Measurements from ENCODE around the gene IGFBP5.

Gene IGFBP5

DNA sequence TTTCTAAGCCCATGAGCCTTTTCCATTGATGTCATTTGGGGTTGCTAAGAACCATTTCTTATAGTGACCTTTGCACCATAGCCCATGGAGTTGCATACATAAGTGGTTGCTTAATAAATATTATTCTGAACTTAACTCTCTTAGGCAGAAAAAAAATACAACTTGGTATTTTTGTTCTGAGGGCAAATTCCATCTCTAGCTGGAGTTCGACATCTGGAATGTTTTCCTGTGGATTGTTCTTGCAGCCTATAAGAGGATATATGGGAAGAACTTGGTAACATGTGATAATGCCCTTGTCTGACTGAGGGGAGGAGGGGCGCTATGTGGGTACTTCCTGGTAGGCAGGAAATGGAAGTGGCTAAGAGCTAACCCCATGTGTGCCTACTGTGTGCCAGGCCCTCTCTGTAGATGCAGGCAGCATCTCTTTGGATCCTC lies 41.4 kb downstream of the IGFBP5 start:
- TF ChIP-seq EP300 (IDR thresholded peaks at IDR 0.05; ENCODE audit: borderline replicate concordance) (no peak), TEAD4 (IDR thresholded peaks at IDR 0.05) (no peak), NFIC (IDR thresholded peaks at IDR 0.05) (no peak), CREB1 (IDR thresholded peaks at IDR 0.05; ENCODE audit: low read depth) (no peak), TAF1 (IDR thresholded peaks at IDR 0.05; ENCODE audit: low read depth) (no peak), FOXM1 (IDR thresholded peaks at IDR 0.05; ENCODE audit: borderline replicate concordance, low read depth) (no peak), CEBPB (IDR thresholded peaks at IDR 0.05) (no peak), RAD21 (IDR thresholded peaks at IDR 0.05; ENCODE audit: low read depth) (no peak), ZBTB7A (IDR thresholded peaks at IDR 0.05; ENCODE audit: low read depth) (no peak), TCF12 (IDR thresholded peaks at IDR 0.05; ENCODE audit: low read depth) (no peak), EGR1 (IDR thresholded peaks at IDR 0.05) (no peak), YY1 (IDR thresholded peaks at IDR 0.05; ENCODE audit: low read depth) (no peak)
- TF ChIP-seq, protein P1, sequence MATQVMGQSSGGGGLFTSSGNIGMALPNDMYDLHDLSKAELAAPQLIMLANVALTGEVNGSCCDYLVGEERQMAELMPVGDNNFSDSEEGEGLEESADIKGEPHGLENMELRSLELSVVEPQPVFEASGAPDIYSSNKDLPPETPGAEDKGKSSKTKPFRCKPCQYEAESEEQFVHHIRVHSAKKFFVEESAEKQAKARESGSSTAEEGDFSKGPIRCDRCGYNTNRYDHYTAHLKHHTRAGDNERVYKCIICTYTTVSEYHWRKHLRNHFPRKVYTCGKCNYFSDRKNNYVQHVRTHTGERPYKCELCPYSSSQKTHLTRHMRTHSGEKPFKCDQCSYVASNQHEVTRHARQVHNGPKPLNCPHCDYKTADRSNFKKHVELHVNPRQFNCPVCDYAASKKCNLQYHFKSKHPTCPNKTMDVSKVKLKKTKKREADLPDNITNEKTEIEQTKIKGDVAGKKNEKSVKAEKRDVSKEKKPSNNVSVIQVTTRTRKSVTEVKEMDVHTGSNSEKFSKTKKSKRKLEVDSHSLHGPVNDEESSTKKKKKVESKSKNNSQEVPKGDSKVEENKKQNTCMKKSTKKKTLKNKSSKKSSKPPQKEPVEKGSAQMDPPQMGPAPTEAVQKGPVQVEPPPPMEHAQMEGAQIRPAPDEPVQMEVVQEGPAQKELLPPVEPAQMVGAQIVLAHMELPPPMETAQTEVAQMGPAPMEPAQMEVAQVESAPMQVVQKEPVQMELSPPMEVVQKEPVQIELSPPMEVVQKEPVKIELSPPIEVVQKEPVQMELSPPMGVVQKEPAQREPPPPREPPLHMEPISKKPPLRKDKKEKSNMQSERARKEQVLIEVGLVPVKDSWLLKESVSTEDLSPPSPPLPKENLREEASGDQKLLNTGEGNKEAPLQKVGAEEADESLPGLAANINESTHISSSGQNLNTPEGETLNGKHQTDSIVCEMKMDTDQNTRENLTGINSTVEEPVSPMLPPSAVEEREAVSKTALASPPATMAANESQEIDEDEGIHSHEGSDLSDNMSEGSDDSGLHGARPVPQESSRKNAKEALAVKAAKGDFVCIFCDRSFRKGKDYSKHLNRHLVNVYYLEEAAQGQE (IDR thresholded peaks at IDR 0.05; ENCODE audit: low read depth) = no peak
- TF ChIP-seq, protein P2, sequence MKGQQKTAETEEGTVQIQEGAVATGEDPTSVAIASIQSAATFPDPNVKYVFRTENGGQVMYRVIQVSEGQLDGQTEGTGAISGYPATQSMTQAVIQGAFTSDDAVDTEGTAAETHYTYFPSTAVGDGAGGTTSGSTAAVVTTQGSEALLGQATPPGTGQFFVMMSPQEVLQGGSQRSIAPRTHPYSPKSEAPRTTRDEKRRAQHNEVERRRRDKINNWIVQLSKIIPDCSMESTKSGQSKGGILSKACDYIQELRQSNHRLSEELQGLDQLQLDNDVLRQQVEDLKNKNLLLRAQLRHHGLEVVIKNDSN (IDR thresholded peaks at IDR 0.05) = no peak
- TF ChIP-seq, protein P3, sequence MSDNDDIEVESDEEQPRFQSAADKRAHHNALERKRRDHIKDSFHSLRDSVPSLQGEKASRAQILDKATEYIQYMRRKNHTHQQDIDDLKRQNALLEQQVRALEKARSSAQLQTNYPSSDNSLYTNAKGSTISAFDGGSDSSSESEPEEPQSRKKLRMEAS (IDR thresholded peaks at IDR 0.05) = no peak

DNA sequence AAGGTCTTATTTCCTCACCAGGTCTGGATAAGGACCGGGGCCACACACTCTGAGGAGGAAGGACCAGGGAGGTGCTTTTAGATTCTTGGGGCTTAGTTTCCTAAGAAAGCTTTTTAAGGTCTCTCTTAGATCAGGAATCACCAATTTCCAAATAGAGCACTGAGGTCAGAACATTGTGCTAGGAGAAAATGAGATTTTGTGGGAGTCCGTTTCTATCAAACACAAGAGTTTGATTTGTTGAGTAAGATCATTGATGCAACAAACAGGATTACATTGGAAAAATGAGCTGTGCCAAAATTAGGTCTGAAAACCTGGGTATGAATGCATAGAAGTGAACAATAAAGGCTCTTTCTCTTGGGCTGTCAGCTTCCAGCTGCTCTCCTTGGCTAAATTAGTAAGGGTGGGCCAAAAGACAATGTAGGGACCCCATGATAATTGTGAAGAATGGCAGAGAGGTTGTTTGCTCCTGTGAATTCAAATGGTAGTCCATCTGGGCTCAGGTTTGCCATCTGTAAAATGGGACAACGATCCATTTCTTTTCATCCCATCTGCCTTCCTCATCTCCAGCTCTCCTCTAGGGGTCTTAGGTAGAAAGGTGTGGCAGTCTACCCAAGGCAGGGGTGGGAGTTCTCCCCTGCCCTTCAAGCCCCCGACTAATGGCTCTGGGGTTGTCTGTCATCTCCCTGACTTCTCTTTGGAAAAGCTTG lies 42.1 kb downstream of the IGFBP5 start:
- no peak for TF ChIP-seq CEBPB (IDR thresholded peaks at IDR 0.05)
- TF ChIP-seq ZBTB7A (IDR thresholded peaks at IDR 0.05; ENCODE audit: low read depth) = no peak
- TF ChIP-seq, protein P2 (IDR thresholded peaks at IDR 0.05) = no peak
- TF ChIP-seq RAD21 (IDR thresholded peaks at IDR 0.05; ENCODE audit: low read depth) = no peak
- no peak for TF ChIP-seq EGR1 (IDR thresholded peaks at IDR 0.05)
- TF ChIP-seq TEAD4 (IDR thresholded peaks at IDR 0.05) = no peak
- TF ChIP-seq, protein P3 (IDR thresholded peaks at IDR 0.05) = no peak
- no peak for TF ChIP-seq TAF1 (IDR thresholded peaks at IDR 0.05; ENCODE audit: low read depth)
- TF ChIP-seq FOXM1 (IDR thresholded peaks at IDR 0.05; ENCODE audit: borderline replicate concordance, low read depth) = no peak
- TF ChIP-seq YY1 (IDR thresholded peaks at IDR 0.05; ENCODE audit: low read depth) = no peak

DNA sequence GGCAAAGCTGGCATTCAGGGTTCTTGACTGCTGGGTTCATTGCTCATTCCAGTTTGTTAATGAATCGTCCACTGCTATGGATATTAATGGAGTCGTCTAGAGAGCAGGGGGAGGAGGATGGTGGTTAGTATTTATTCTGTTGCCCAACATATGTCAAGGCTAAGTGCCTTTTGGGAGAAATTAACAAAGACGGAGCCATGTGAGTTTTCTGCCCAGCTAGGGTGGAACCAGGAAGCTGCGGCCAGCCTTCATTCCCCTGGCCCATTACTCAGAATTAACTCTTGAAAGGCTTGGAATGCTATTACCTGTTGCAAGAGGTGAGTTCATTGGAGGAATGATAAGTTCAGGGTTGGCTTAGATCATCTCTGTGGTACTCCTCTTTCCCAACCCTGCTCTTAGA lies 42.8 kb downstream of the IGFBP5 start:
- TF ChIP-seq, protein P2 (IDR thresholded peaks at IDR 0.05) = no peak
- no peak for TF ChIP-seq CREB1 (IDR thresholded peaks at IDR 0.05; ENCODE audit: low read depth)
- TF ChIP-seq, protein P3 (IDR thresholded peaks at IDR 0.05) = no peak
- TF ChIP-seq TEAD4 (IDR thresholded peaks at IDR 0.05) = no peak
- TF ChIP-seq FOXM1 (IDR thresholded peaks at IDR 0.05; ENCODE audit: borderline replicate concordance, low read depth) = no peak
- TF ChIP-seq EGR1 (IDR thresholded peaks at IDR 0.05) = no peak
- no peak for TF ChIP-seq YY1 (IDR thresholded peaks at IDR 0.05; ENCODE audit: low read depth)
- no peak for TF ChIP-seq TCF12 (IDR thresholded peaks at IDR 0.05; ENCODE audit: low read depth)

DNA sequence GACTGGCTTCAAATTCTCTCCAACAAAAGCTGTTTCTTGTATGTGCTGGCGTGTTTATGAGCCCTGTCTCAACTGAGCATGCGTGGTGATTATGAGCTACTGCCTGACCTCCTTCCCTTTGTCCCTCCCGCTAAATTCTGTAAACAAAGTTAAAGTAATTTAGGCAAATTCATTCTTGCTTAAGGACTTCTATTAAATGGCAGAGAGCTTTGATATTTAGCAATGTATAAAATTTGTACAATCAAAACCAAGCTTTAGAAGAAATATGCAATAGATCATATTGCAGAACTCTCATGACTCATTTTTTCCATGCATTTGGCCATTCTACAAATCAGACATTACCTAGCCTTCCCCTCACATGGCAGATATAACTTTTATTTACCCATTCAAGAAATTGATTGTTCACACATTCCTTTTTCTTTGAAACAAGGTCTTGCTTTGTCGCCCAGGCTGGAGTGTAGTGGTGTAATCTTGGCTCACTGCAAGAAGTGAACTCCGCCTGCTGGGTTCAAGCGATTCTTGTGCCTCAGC lies 43.9 kb downstream of the IGFBP5 start:
- TF ChIP-seq RAD21 (IDR thresholded peaks at IDR 0.05; ENCODE audit: low read depth) (no peak), CREB1 (IDR thresholded peaks at IDR 0.05; ENCODE audit: low read depth) (no peak), EP300 (IDR thresholded peaks at IDR 0.05; ENCODE audit: borderline replicate concordance) (no peak), ZBTB7A (IDR thresholded peaks at IDR 0.05; ENCODE audit: low read depth) (no peak), FOXM1 (IDR thresholded peaks at IDR 0.05; ENCODE audit: borderline replicate concordance, low read depth) (peak; percentile 27; the same call in 1 of the 2 replicates), EGR1 (IDR thresholded peaks at IDR 0.05) (no peak), TEAD4 (IDR thresholded peaks at IDR 0.05) (no peak)

DNA sequence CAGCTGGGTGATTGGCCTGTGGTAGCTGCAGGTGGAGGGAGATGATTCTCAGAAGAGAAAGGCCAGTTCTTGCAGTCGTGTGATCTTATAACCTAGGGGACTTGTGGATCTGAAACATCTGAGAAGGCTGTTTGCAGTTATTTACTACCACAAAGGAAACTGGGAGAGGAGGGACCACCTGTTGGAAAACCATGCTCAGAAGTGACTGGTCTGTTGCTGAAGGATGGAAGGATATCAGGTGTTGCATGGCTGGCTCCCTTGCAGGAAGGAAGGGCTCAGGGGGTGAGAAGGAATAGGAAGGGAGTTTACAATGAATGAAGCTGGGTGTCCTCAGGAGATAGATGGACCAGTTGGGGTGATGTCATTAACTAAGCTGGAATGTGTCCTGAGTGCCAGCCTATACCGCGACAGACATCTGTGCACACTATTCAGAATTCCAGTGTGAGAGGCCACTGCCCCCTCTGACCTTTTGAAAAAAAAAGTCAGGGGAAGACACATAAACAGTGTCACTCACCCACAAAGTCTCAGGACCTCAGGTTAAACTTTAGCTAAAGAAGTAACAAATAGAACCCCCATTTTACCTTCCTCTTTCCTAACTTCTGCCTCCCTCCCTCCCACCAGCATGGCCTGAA lies 44.6 kb downstream of the IGFBP5 start:
- TF ChIP-seq ZBTB7A (IDR thresholded peaks at IDR 0.05; ENCODE audit: low read depth) = no peak
- TF ChIP-seq NFIC (IDR thresholded peaks at IDR 0.05) = no peak
- no peak for TF ChIP-seq CREB1 (IDR thresholded peaks at IDR 0.05; ENCODE audit: low read depth)
- no peak for TF ChIP-seq YY1 (IDR thresholded peaks at IDR 0.05; ENCODE audit: low read depth)
- no peak for TF ChIP-seq EGR1 (IDR thresholded peaks at IDR 0.05)
- TF ChIP-seq EP300 (IDR thresholded peaks at IDR 0.05; ENCODE audit: borderline replicate concordance) = no peak
- no peak for TF ChIP-seq CEBPB (IDR thresholded peaks at IDR 0.05)
- TF ChIP-seq, protein P3 (IDR thresholded peaks at IDR 0.05) = no peak

DNA sequence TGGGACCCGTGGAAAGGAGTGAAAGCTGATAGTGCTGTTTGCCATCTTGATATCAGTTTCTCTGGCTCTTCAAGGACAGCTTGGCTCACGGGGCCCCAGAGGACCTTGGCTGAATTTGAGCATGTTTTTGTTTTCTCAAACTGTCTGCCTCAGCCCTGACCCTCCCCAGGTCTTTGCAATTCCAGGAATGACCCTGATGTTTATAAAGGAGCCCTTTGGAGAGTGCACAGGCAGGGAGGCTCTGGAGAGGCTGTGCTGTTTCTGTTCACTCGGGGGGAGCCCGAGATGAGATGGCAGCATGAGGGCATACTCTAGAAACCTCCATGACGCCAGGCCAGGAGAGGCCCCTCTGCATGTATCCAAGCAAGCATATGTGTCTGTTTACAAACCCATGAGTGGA lies 45.8 kb downstream of the IGFBP5 start:
- TF ChIP-seq CREB1 (IDR thresholded peaks at IDR 0.05; ENCODE audit: low read depth) = no peak
- TF ChIP-seq, protein P1 (IDR thresholded peaks at IDR 0.05; ENCODE audit: low read depth) = no peak
- TF ChIP-seq TCF12 (IDR thresholded peaks at IDR 0.05; ENCODE audit: low read depth) = no peak
- no peak for TF ChIP-seq TAF1 (IDR thresholded peaks at IDR 0.05; ENCODE audit: low read depth)
- TF ChIP-seq NFIC (IDR thresholded peaks at IDR 0.05) = no peak
- TF ChIP-seq, protein P3 (IDR thresholded peaks at IDR 0.05) = no peak
- TF ChIP-seq, protein P2 (IDR thresholded peaks at IDR 0.05) = no peak
- no peak for TF ChIP-seq EP300 (IDR thresholded peaks at IDR 0.05; ENCODE audit: borderline replicate concordance)
- no peak for TF ChIP-seq YY1 (IDR thresholded peaks at IDR 0.05; ENCODE audit: low read depth)
- no peak for TF ChIP-seq CEBPB (IDR thresholded peaks at IDR 0.05)
- no peak for TF ChIP-seq FOXM1 (IDR thresholded peaks at IDR 0.05; ENCODE audit: borderline replicate concordance, low read depth)
- no peak for TF ChIP-seq EGR1 (IDR thresholded peaks at IDR 0.05)
